Fibroblast of lung (primary cell): ENCODE results near the gene ADGRE1. TPM values are rescaled to one million over a fixed set of nuclear protein-coding genes. Genes with fewer than 3 reads are reported as not detected.

Experiments used
- DNase-seq, 2 donors: peaks; one replicate each; pipeline versions ENCODE4 v3.0.0 to v3.0.0-alpha.2; 2010; ENCODE audit warnings: low read depth in 2 of 2
- H2AFZ ChIP-seq: 2 replicates; pipeline ENCODE4 v1.5.1; 2012; ENCODE audit warnings: low read length, control low read depth, inconsistent platforms
- H3K27ac ChIP-seq: 2 replicates; pipeline ENCODE4 v1.5.1; 2011; ENCODE audit warnings: low read length, control low read depth; ENCODE audit not compliant: insufficient read depth
- H3K27me3 ChIP-seq: 2 replicates; pipeline ENCODE4 v1.5.1; 2011; ENCODE audit warnings: mild to moderate bottlenecking, low read length; ENCODE audit not compliant: control insufficient read depth, insufficient read depth
- H3K36me3 ChIP-seq: 2 replicates; pipeline ENCODE4 v1.5.1; 2011; ENCODE audit warnings: low read length; ENCODE audit not compliant: control insufficient read depth, insufficient read depth
- H3K4me1 ChIP-seq: 2 replicates; pipeline ENCODE4 v1.5.1; 2011; ENCODE audit warnings: low read length; ENCODE audit not compliant: control insufficient read depth, insufficient read depth; ENCODE audit errors: extremely low read depth
- H3K4me2 ChIP-seq: 2 replicates; pipeline ENCODE4 v1.5.1; 2011; ENCODE audit warnings: low read length, control low read depth; ENCODE audit not compliant: insufficient read depth; ENCODE audit errors: extremely low read depth
- H3K4me3 ChIP-seq, 4 experiments: fragments of 200-600 bp in 1 of 4; sonication (generic) in 1 of 4; replicated peaks in 1 of 4; 2 replicates each; pipeline ENCODE4 v1.5.1; 2011 to 2016; ENCODE audit warnings: low read length in 4 of 4, low read depth in 3 of 4, mild to moderate bottlenecking in 3 of 4, control low read depth in 2 of 4, inconsistent platforms in 1 of 4, mixed read lengths in 1 of 4; ENCODE audit not compliant: insufficient read depth in 1 of 4; ENCODE audit errors: control extremely low read depth in 1 of 4
- H3K79me2 ChIP-seq: 2 replicates; pipeline ENCODE4 v1.5.1; 2012; ENCODE audit warnings: mild to moderate bottlenecking, low read length, inconsistent platforms; ENCODE audit not compliant: control insufficient read depth, insufficient read depth
- H3K9ac ChIP-seq: 2 replicates; pipeline ENCODE4 v1.5.1; 2011; ENCODE audit warnings: mild to moderate bottlenecking, low read length, control low read depth; ENCODE audit not compliant: insufficient read depth
- H3K9me3 ChIP-seq: 2 replicates; pipeline ENCODE4 v1.5.1; 2012; ENCODE audit warnings: low read depth, low read length; ENCODE audit not compliant: control insufficient read depth, insufficient read depth
- H4K20me1 ChIP-seq: 2 replicates; pipeline ENCODE4 v1.5.1; 2011; ENCODE audit warnings: low read length; ENCODE audit not compliant: control insufficient read depth, insufficient read depth; ENCODE audit errors: extremely low read depth
- EZH2 ChIP-seq: IDR thresholded peaks from 2 replicates; pipeline ENCODE4 v1.5.1; 2012; ENCODE audit warnings: low read length, control low read depth, mild to moderate bottlenecking; ENCODE audit errors: missing control alignments
- polyA plus RNA-seq, 2 donors: library from polyadenylated mRNA; depleted of rRNA in 1 of 2; stranded (reverse) in 1 of 2; unstranded in 1 of 2; fragments of >200 nt; gene quantifications; 2 replicates each; pipeline ENCODE4 v1.2.1, GENCODE V29; 2011 to 2012; ENCODE audit warnings: missing spikeins in 1 of 2
- total RNA-seq: library from RNA; depleted of rRNA; stranded (reverse); fragments of >200 nt; gene quantifications from 2 replicates; pipeline ENCODE4 v1.2.1, GENCODE V29; 2014
- TF ChIP-seq, protein P1 (sequence below), 2 donors: IDR thresholded peaks in 1 of 2; conservative IDR thresholded peaks in 1 of 2; 1 replicate in 1 of 2; 2 replicates in 1 of 2; pipeline ENCODE4 v1.5.1; 2011 to 2012; ENCODE audit warnings: low read length in 2 of 2, control low read depth in 1 of 2, inconsistent platforms in 1 of 2, low read depth in 1 of 2, mild to moderate bottlenecking in 1 of 2

ADGRE1 gene
- total and polyA plus RNA-seq, 2 donors (not counting 1 experiment from before 2014, with no cell fraction given) = under 0.01 TPM; not detected in 1

GRCh38 chr19:6854758-6855157, 32.6 kb upstream of the ADGRE1 start:
- Histone ChIP-seq H3K4me1 (no peaks in the 10 kb centered on the region), H3K27me3 (no peaks in the 10 kb centered on the region), H4K20me1 (no peaks in the 10 kb centered on the region), H3K36me3 (no peaks in the 10 kb centered on the region), H3K27ac (no peak overlapping the region), H3K9me3 (no peaks in the 10 kb centered on the region), H3K4me2 (no peak overlapping the region), H3K79me2 (no peaks in the 10 kb centered on the region), H2AFZ (no peak overlapping the region), H3K4me3 (no peak overlapping the region), H3K9ac (no peak overlapping the region)
- no peak for DNase-seq
- TF ChIP-seq, protein P1, sequence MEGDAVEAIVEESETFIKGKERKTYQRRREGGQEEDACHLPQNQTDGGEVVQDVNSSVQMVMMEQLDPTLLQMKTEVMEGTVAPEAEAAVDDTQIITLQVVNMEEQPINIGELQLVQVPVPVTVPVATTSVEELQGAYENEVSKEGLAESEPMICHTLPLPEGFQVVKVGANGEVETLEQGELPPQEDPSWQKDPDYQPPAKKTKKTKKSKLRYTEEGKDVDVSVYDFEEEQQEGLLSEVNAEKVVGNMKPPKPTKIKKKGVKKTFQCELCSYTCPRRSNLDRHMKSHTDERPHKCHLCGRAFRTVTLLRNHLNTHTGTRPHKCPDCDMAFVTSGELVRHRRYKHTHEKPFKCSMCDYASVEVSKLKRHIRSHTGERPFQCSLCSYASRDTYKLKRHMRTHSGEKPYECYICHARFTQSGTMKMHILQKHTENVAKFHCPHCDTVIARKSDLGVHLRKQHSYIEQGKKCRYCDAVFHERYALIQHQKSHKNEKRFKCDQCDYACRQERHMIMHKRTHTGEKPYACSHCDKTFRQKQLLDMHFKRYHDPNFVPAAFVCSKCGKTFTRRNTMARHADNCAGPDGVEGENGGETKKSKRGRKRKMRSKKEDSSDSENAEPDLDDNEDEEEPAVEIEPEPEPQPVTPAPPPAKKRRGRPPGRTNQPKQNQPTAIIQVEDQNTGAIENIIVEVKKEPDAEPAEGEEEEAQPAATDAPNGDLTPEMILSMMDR (conservative IDR thresholded peaks at IDR 0.05 in 1 of 2, IDR thresholded peaks at IDR 0.05 in 1 of 2; ENCODE audit: low read depth in 1 of 2, low read length in 2 of 2) = no peak
- no peak for TF ChIP-seq EZH2

DNA sequence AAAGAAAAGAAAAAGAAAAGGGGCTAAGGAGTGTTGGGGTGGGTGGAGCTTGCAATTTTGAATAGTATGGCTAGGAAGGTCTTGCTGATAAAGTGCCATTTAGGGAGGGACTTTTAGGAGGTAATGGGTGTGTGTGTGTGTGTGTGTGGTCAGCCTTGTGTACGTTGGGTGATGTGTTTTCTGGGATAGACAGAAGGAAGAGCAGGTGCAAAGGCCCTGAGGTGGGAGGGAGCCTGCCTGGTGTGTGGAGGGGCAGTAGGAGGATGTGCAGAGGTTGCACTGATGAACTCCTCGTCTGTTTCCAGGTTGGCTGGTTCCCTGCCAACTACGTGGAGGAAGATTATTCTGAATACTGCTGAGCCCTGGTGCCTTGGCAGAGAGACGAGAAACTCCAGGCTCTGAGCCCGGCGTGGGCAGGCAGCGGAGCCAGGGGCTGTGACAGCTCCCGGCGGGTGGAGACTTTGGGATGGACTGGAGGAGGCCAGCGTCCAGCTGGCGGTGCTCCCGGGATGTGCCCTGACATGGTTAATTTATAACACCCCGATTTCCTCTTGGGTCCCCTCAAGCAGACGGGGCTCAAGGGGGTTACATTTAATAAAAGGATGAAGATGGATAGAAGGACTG, 30.5 kb upstream of the ADGRE1 start:
- no peak for TF ChIP-seq EZH2
- TF ChIP-seq, protein P1 (conservative IDR thresholded peaks at IDR 0.05 in 1 of 2, IDR thresholded peaks at IDR 0.05 in 1 of 2; ENCODE audit: low read depth in 1 of 2, low read length in 2 of 2) = no peak
- Histone ChIP-seq H4K20me1 (no peaks in the 10 kb centered on the region), H3K9me3 (no peaks in the 10 kb centered on the region), H3K4me3 (no peak overlapping the region), H3K4me2 (no peak overlapping the region), H3K79me2 (no peaks in the 10 kb centered on the region), H3K27ac (no peak overlapping the region), H3K9ac (no peak overlapping the region), H3K4me1 (no peaks in the 10 kb centered on the region), H3K36me3 (no peaks in the 10 kb centered on the region), H2AFZ (no peak overlapping the region), H3K27me3 (no peaks in the 10 kb centered on the region)
- DNase-seq = no peak

DNA sequence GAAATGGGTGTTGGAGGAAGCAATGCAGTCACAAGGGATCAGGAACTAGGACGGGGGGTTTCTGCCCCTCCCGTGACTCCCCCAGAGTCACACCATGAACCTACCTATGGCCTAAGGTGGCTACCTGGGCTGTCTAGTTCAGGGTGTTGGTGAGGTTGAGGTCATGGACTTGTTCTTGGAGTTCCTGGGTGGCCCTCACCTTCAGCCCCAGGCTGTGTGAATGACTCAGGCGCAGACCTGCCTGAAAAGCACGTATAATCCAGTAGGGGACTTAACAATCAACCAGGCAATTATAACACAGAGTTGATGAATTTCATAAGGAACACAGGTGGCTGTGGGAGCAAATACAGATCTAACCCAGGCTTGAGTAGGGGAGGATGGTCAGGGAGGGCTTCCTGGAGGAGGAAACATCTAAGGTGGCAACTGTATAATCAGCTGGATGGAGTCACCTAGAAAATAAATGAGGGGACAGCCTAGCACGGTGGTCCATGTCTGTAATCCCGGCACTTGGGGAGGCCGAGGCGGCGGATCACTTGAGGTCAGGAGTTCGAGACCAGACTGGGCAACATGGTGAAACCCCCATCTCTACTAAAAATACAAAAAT, 25.6 kb upstream of the ADGRE1 start:
- H3K79me2 ChIP-seq = no peaks in the 10 kb centered on the region
- TF ChIP-seq, protein P1 (conservative IDR thresholded peaks at IDR 0.05 in 1 of 2, IDR thresholded peaks at IDR 0.05 in 1 of 2; ENCODE audit: low read depth in 1 of 2, low read length in 2 of 2) = no peak
- no peak for TF ChIP-seq EZH2
- no peak overlapping the region for H2AFZ ChIP-seq
- H3K27ac ChIP-seq = no peak overlapping the region
- no peak overlapping the region for H3K4me3 ChIP-seq
- H4K20me1 ChIP-seq = no peaks in the 10 kb centered on the region
- no peaks in the 10 kb centered on the region for H3K36me3 ChIP-seq
- H3K9me3 ChIP-seq = no peaks in the 10 kb centered on the region
- no peak overlapping the region for H3K4me2 ChIP-seq
- H3K9ac ChIP-seq = no peak overlapping the region
- H3K4me1 ChIP-seq = no peaks in the 10 kb centered on the region
- DNase-seq = no peak
- H3K27me3 ChIP-seq = no peaks in the 10 kb centered on the region
